H9 (cell line): ENCODE results near the gene HIKESHI. TPM values are rescaled to one million over a fixed set of nuclear protein-coding genes. Genes with fewer than 3 reads are reported as not detected.
"Not testable (repeated sequence)": the region's sequence is repeated elsewhere in the genome, so short reads cannot be mapped to it uniquely, and the experiment has no call there.

Experiments
- DNase-seq: peaks from one replicate; pipeline ENCODE4 v3.0.0-alpha.2; 2017
- H2AFZ ChIP-seq: one replicate; pipeline ENCODE4 v1.6.1; 2013; ENCODE audit warnings: mild to moderate bottlenecking, low read length, control low read depth, moderate library complexity
- H2AK5ac ChIP-seq: 2 replicates; pipeline ENCODE4 v1.6.1; 2013; ENCODE audit warnings: low read length, control low read depth, mixed read lengths; ENCODE audit not compliant: insufficient read length
- H2BK120ac ChIP-seq: one replicate; pipeline ENCODE4 v1.6.1; 2013; ENCODE audit warnings: low read depth, mild to moderate bottlenecking, low read length, control low read depth, inconsistent platforms; ENCODE audit not compliant: poor library complexity, severe bottlenecking
- H2BK12ac ChIP-seq: 2 replicates; pipeline ENCODE4 v1.6.1; 2013; ENCODE audit warnings: low read length, control low read depth, mixed read lengths, low read depth; ENCODE audit not compliant: insufficient read length
- H2BK15ac ChIP-seq: 2 replicates; pipeline ENCODE4 v1.6.1; 2013; ENCODE audit warnings: low read depth, low read length, control low read depth
- H2BK20ac ChIP-seq: one replicate; pipeline ENCODE4 v1.6.1; 2013; ENCODE audit warnings: low read depth, mild to moderate bottlenecking, low read length, control low read depth, inconsistent platforms; ENCODE audit not compliant: poor library complexity, severe bottlenecking
- H2BK5ac ChIP-seq: 2 replicates; pipeline ENCODE4 v1.6.1; 2013; ENCODE audit warnings: low read length, control low read depth, mixed read lengths; ENCODE audit not compliant: insufficient read length
- H3K14ac ChIP-seq: 2 replicates; pipeline ENCODE4 v1.6.1; 2013; ENCODE audit warnings: low read length, control low read depth; ENCODE audit not compliant: insufficient read depth
- H3K18ac ChIP-seq: 2 replicates; pipeline ENCODE4 v1.6.1; 2013; ENCODE audit warnings: low read depth, mild to moderate bottlenecking, mixed read lengths, low read length, control low read depth; ENCODE audit not compliant: insufficient read length
- H3K23ac ChIP-seq: 2 replicates; pipeline ENCODE4 v1.6.1; 2013; ENCODE audit warnings: low read length, control low read depth, mixed read lengths, low read depth; ENCODE audit not compliant: insufficient read length
- H3K23me2 ChIP-seq: 2 replicates; pipeline ENCODE4 v1.6.1; 2013; ENCODE audit warnings: low read depth, mild to moderate bottlenecking, mixed read lengths, low read length, control low read depth; ENCODE audit not compliant: insufficient read length, poor library complexity, severe bottlenecking
- H3K27ac ChIP-seq: 2 replicates; pipeline ENCODE4 v1.5.1; 2013; ENCODE audit warnings: low read length, control low read depth, mixed read lengths, low read depth; ENCODE audit not compliant: insufficient read length
- H3K27me3 ChIP-seq: 2 replicates; pipeline ENCODE4 v1.6.1; 2013; ENCODE audit warnings: low read length, control low read depth, inconsistent platforms; ENCODE audit not compliant: insufficient read depth
- H3K4ac ChIP-seq: 2 replicates; pipeline ENCODE4 v1.6.1; 2013; ENCODE audit warnings: low read depth, mild to moderate bottlenecking, control low read depth, inconsistent platforms, low read length, moderate library complexity
- H3K4me1 ChIP-seq: 2 replicates; pipeline ENCODE4 v1.6.1; 2013; ENCODE audit warnings: low read length, control low read depth, inconsistent platforms; ENCODE audit not compliant: insufficient read depth
- H3K4me2 ChIP-seq: 2 replicates; pipeline ENCODE4 v1.6.1; 2013; ENCODE audit warnings: low read length, control low read depth, mixed read lengths; ENCODE audit not compliant: insufficient read length, insufficient read depth
- H3K56ac ChIP-seq: 2 replicates; pipeline ENCODE4 v1.6.1; 2013; ENCODE audit warnings: low read depth, mild to moderate bottlenecking, mixed read lengths, low read length, control low read depth; ENCODE audit not compliant: insufficient read length
- H3K79me1 ChIP-seq: 2 replicates; pipeline ENCODE4 v1.6.1; 2013; ENCODE audit warnings: low read depth, mild to moderate bottlenecking, moderate library complexity, low read length, control low read depth, inconsistent platforms; ENCODE audit not compliant: insufficient read depth, poor library complexity, severe bottlenecking
- H3K79me2 ChIP-seq: 2 replicates; pipeline ENCODE4 v1.6.1; 2013; ENCODE audit warnings: low read length, control low read depth, inconsistent platforms; ENCODE audit not compliant: insufficient read depth
- H3K9ac ChIP-seq: 2 replicates; pipeline ENCODE4 v1.6.1; 2013; ENCODE audit warnings: low read length, control low read depth, mixed read lengths; ENCODE audit not compliant: insufficient read length; ENCODE audit errors: extremely low read depth
- H3K9me3 ChIP-seq: one replicate; pipeline ENCODE4 v1.6.1; 2013; ENCODE audit warnings: low read depth, low read length, inconsistent platforms; ENCODE audit not compliant: control insufficient read depth
- H3T11ph ChIP-seq: one replicate; pipeline ENCODE4 v1.6.1; 2013; ENCODE audit warnings: mild to moderate bottlenecking, low read length, control low read depth, inconsistent platforms
- H4K20me1 ChIP-seq: one replicate; pipeline ENCODE4 v1.6.1; 2013; ENCODE audit not compliant: control insufficient read depth, insufficient read length, insufficient read depth
- H4K5ac ChIP-seq: 2 replicates; pipeline ENCODE4 v1.6.1; 2013; ENCODE audit warnings: low read depth, mild to moderate bottlenecking, mixed read lengths, low read length, control low read depth; ENCODE audit not compliant: insufficient read length
- H4K8ac ChIP-seq: replicated peaks from 2 replicates; pipeline ENCODE4 v1.6.1; 2013; ENCODE audit warnings: low read length, control low read depth, mixed read lengths, low read depth; ENCODE audit not compliant: insufficient read length
- H4K91ac ChIP-seq: 2 replicates; pipeline ENCODE4 v1.6.1; 2013; ENCODE audit warnings: low read depth, mild to moderate bottlenecking, moderate library complexity, mixed read lengths, low read length, control low read depth; ENCODE audit not compliant: insufficient read length
- H3K27ac Mint-ChIP-seq, 3 experiments: 2 replicates in 2 of 3; 3 replicates in 1 of 3; pipeline ENCODE4 v1.8.0; 2020 to 2021; ENCODE audit warnings: mixed read lengths in 3 of 3, mild to moderate bottlenecking in 1 of 3, moderate library complexity in 1 of 3
- H3K27me3 Mint-ChIP-seq: 2 replicates; pipeline ENCODE4 v1.8.0; 2021; ENCODE audit warnings: low read depth, mild to moderate bottlenecking, moderate library complexity, mixed read lengths
- H3K36me3 Mint-ChIP-seq, 3 experiments: 2 replicates in 2 of 3; 3 replicates in 1 of 3; pipeline ENCODE4 v1.8.0; 2020 to 2021; ENCODE audit warnings: low read depth in 3 of 3, mixed read lengths in 3 of 3; ENCODE audit not compliant: insufficient read depth in 1 of 3
- H3K4me1 Mint-ChIP-seq, 2 experiments: 2 replicates each; pipeline ENCODE4 v1.8.0; 2020; ENCODE audit warnings: mixed read lengths in 2 of 2
- H3K4me3 Mint-ChIP-seq, 2 experiments: 2 replicates in 1 of 2; 3 replicates in 1 of 2; pipeline ENCODE4 v1.8.0; 2020 to 2021; ENCODE audit warnings: mild to moderate bottlenecking in 2 of 2, mixed read lengths in 2 of 2, moderate library complexity in 1 of 2
- H3K9me3 Mint-ChIP-seq, 2 experiments: 2 replicates in 1 of 2; 3 replicates in 1 of 2; pipeline ENCODE4 v1.8.0; 2020; ENCODE audit warnings: mild to moderate bottlenecking in 2 of 2, mixed read lengths in 2 of 2, moderate library complexity in 1 of 2
- CTCF ChIP-seq: fragments of 200-600 bp; sonication (generic); conservative IDR thresholded peaks from 3 replicates; pipeline ENCODE4 v1.8.0; 2021; ENCODE audit warnings: antibody characterized with exemption, mild to moderate bottlenecking
- WGBS: extraction: QIAGEN DNeasy Blood & Tissue Kit; methylation state at CpG from one replicate; pipeline ENCODE4 v1.1.7; 2013; ENCODE audit warnings: missing lambda C conversion rate, low lambda C conversion rate, mixed read lengths; ENCODE audit not compliant: insufficient read length; ENCODE audit errors: extremely low coverage; 5-methylcytosine and 5-hydroxymethylcytosine counted together
- total RNA-seq: library from RNA; stranded (reverse); gene quantifications from 2 replicates; pipeline ENCODE4 v1.2.1, GENCODE V29; 2021

HIKESHI gene
- total RNA-seq, 1 experiment from 2014 or later = 54.1 TPM

GRCh38 chr11:86355256-86355655, 53.2 kb downstream of the HIKESHI start:
- no peaks in the 10 kb centered on the region; the same call in 1 of the 2 replicates for H3K27me3 Mint-ChIP-seq
- no CpG with 5 or more reads among the region's 4 CpGs for WGBS
- DNase-seq = no peak
- H3K27ac Mint-ChIP-seq = no peak overlapping the region
- Histone ChIP-seq H2BK15ac (no peak overlapping the region), H3K4me2 (no peak overlapping the region), H2AFZ (no peak overlapping the region), H2BK120ac (no peak overlapping the region), H3K9ac (no peak overlapping the region), H3K9me3 (no peaks in the 10 kb centered on the region), H3T11ph (no peak overlapping the region), H3K23me2 (no peaks in the 10 kb centered on the region), H3K79me1 (no peaks in the 10 kb centered on the region), H4K8ac (no peak overlapping the region), H3K4ac (no peak overlapping the region), H3K4me1 (peaks cover 3% of the 10 kb centered on the region; the same call in 1 of the 2 replicates), H4K91ac (no peak overlapping the region), H3K27me3 (no peaks in the 10 kb centered on the region), H3K23ac (no peak overlapping the region), H3K14ac (no peak overlapping the region), H2BK20ac (no peak overlapping the region), H4K5ac (no peak overlapping the region), H3K79me2 (no peaks in the 10 kb centered on the region), H3K27ac (no peak overlapping the region), H2BK5ac (no peak overlapping the region), H2BK12ac (no peak overlapping the region), H4K20me1 (no peaks in the 10 kb centered on the region), H3K56ac (no peak overlapping the region), H3K18ac (no peak overlapping the region), H2AK5ac (no peak overlapping the region)
- no peak overlapping the region for H3K4me3 Mint-ChIP-seq
- H3K36me3 Mint-ChIP-seq = no peaks in the 10 kb centered on the region; a peak in 3 of 7 replicates
- peaks cover 37 to 39% of the 10 kb centered on the region in 2 experiments for H3K4me1 Mint-ChIP-seq
- TF ChIP-seq CTCF = no peak
- no peaks in the 10 kb centered on the region for H3K9me3 Mint-ChIP-seq

- H2BK5ac ChIP-seq, H3T11ph ChIP-seq, H2AFZ ChIP-seq, H4K8ac ChIP-seq, H3K23me2 ChIP-seq, H4K91ac ChIP-seq, H3K4me3 Mint-ChIP-seq, H4K5ac ChIP-seq, H3K27me3 ChIP-seq, H3K79me2 ChIP-seq, H3K9ac ChIP-seq, H3K79me1 ChIP-seq, H2BK15ac ChIP-seq, H3K4me1 ChIP-seq, H3K4me2 ChIP-seq, H3K18ac ChIP-seq, H2AK5ac ChIP-seq, H3K27me3 Mint-ChIP-seq, H2BK12ac ChIP-seq, H3K14ac ChIP-seq, H3K56ac ChIP-seq, H4K20me1 ChIP-seq, H3K36me3 Mint-ChIP-seq, H3K9me3 Mint-ChIP-seq, H3K4ac ChIP-seq, H3K9me3 ChIP-seq, H3K23ac ChIP-seq, H2BK120ac ChIP-seq: not testable (repeated sequence)
- DNase-seq = peak; percentile 43
- peak overlapping the region; percentile 9 for H3K27ac ChIP-seq
- Mint-ChIP-seq H3K4me1 (peaks cover 42 to 46% of the 10 kb centered on the region in 2 experiments), H3K27ac (peak overlapping the region in 2 of 3 experiments; percentile 67 to 91; a peak in 3 of 7 replicates)
- H2BK20ac ChIP-seq = peak overlapping the region; percentile 93
- WGBS = no CpG with 5 or more reads among the region's 4 CpGs
Measured at GRCh38 chr11:86357412-86357811, 55.4 kb downstream of the HIKESHI start.
